Measurements from ENCODE around the gene GLI2. TPM values are rescaled to one million over a fixed set of nuclear protein-coding genes. Genes with fewer than 3 reads are reported as not detected.

The GLI2 gene
- total and polyA plus RNA-seq, 9 of the 15 experiments (the other 6 are each of a cell fraction or from before 2014, with no cell fraction given) = 0.24 TPM; not detected in 8

DNA sequence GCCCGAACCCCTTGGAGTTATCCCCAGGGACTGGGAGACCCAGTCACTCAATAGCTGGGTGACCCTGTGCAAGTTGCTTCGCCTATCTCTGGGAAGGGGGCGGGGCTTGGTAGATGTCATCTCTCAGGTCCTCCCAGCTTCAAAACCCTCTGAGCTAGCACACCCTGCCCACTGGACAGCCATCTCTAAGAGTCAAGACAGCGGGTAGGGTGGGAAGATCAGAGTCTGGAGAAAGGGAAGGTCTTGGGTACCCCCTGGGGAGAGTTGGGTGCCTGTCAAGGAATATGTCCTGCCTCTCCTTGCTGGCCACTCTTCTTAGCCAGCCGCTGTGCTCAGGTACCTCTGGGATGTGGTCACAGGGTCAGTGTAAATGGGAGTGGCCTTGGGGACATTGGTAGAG, 8.0 kb downstream of the GLI2 start:
- no TSS peak for BruUV-seq (replicated peaks)
- Histone ChIP-seq H3K9ac (ENCODE audit: insufficient read depth in 1 of 2, low read depth in 2 of 2, low read length in 2 of 2) (no peak overlapping the region), H2AFZ (ENCODE audit: low read depth, low read length) (no peak overlapping the region), H3K27me3 (ENCODE audit: control insufficient read depth in 2 of 2, insufficient read depth in 2 of 2, low read length in 2 of 2) (peaks cover 32 to 66% of the 10 kb centered on the region in 2 experiments; a peak in 4 of 5 replicates), H3K27ac (ENCODE audit: extremely low read depth, low read depth, low read length) (no peak overlapping the region), H3K9me3 (replicated peaks; ENCODE audit: control insufficient read depth, insufficient read depth, low read depth, low read length) (no peaks in the 10 kb centered on the region), H3K79me2 (ENCODE audit: control insufficient read depth, insufficient read depth, low read length) (no peaks in the 10 kb centered on the region), H3K4me2 (ENCODE audit: insufficient read depth, low read length) (no peak overlapping the region), H3K9me1 (ENCODE audit: control insufficient read depth, insufficient read depth, low read length) (no peaks in the 10 kb centered on the region), H3K36me3 (ENCODE audit: control insufficient read depth, insufficient read depth, low read length) (no peaks in the 10 kb centered on the region), H3K4me1 (replicated peaks in 1 of 2; ENCODE audit: control insufficient read depth in 2 of 2, insufficient read depth in 2 of 2, low read length in 2 of 2) (peaks cover 0 to 5% of the 10 kb centered on the region in 2 experiments; a peak in 1 of 5 replicates), H4K20me1 (replicated peaks; ENCODE audit: control insufficient read depth, insufficient read depth, low read length) (no peaks in the 10 kb centered on the region; the same call in 1 of the 2 replicates), H3K4me3 (no peak overlapping the region)
- TF ChIP-seq ZNF778 (CRISPR knock-in tag; IDR thresholded peaks at IDR 0.05) (no peak), RBM15 (IDR thresholded peaks at IDR 0.05; ENCODE audit: insufficient read depth, low read length) (no peak), ZNF561 (CRISPR knock-in tag; conservative IDR thresholded peaks at IDR 0.05) (no peak), KAT8 (IDR thresholded peaks at IDR 0.05; ENCODE audit: low read depth) (no peak), SLC30A9 (CRISPR knock-in tag; IDR thresholded peaks at IDR 0.05) (no peak), ZNF444 (CRISPR knock-in tag; IDR thresholded peaks at IDR 0.05) (no peak)
- TF ChIP-seq, protein P1, sequence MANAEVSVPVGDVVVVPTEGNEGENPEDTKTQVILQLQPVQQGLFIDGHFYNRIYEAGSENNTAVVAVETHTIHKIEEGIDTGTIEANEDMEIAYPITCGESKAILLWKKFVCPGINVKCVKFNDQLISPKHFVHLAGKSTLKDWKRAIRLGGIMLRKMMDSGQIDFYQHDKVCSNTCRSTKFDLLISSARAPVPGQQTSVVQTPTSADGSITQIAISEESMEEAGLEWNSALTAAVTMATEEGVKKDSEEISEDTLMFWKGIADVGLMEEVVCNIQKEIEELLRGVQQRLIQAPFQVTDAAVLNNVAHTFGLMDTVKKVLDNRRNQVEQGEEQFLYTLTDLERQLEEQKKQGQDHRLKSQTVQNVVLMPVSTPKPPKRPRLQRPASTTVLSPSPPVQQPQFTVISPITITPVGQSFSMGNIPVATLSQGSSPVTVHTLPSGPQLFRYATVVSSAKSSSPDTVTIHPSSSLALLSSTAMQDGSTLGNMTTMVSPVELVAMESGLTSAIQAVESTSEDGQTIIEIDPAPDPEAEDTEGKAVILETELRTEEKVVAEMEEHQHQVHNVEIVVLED (CRISPR knock-in tag; IDR thresholded peaks at IDR 0.05) = no peak
- TF ChIP-seq, protein P2, sequence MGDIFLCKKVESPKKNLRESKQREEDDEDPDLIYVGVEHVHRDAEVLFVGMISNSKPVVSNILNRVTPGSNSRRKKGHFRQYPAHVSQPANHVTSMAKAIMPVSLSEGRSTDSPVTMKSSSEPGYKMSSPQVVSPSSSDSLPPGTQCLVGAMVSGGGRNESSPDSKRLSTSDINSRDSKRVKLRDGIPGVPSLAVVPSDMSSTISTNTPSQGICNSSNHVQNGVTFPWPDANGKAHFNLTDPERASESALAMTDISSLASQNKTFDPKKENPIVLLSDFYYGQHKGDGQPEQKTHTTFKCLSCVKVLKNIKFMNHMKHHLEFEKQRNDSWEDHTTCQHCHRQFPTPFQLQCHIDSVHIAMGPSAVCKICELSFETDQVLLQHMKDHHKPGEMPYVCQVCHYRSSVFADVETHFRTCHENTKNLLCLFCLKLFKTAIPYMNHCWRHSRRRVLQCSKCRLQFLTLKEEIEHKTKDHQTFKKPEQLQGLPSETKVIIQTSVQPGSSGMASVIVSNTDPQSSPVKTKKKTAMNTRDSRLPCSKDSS (IDR thresholded peaks at IDR 0.05; ENCODE audit: low read depth, partially characterized antibody) = no peak
- in situ Hi-C loops (cut with MboI) = no loop called here
- FAIRE-seq (no peak), DNase-seq (ENCODE audit: extremely low read depth in 1 of 4, low spot score in 3 of 4) (no peak), ATAC-seq (no peak)
- CTCF ChIA-PET (ENCODE audit: low intra/inter-chr PET ratio) = no interaction called here
- 0% methylated on average over 5 of the region's 5 CpGs for WGBS (ENCODE audit: insufficient coverage, low coverage, missing lambda C conversion rate)
- intact Hi-C loops (cut with micrococcal nuclease) = no loop called here
- POLR2A ChIA-PET = no interaction called here

Data from K562 (cell line).